ENCODE results near the gene CIAO2A. TPM values are rescaled to one million over a fixed set of nuclear protein-coding genes. Genes with fewer than 3 reads are reported as not detected.

CIAO2A gene
- total RNA-seq, 1 donor from 2014 or later = 53.4 TPM

GRCh38 chr15:64141798-64142512, 48.3 kb upstream of the CIAO2A start:
- Histone ChIP-seq H3K4me3 (ENCODE audit: insufficient read depth, low read depth, low read length) (no peak overlapping the region), H3K9ac (ENCODE audit: low read length) (no peak overlapping the region), H3K4me1 (ENCODE audit: insufficient read depth, low read length) (peaks cover 5% of the 10 kb centered on the region), H3K27ac (ENCODE audit: low read depth, low read length) (no peak overlapping the region), H3K9me3 (ENCODE audit: insufficient read depth, low read depth, low read length) (no peaks in the 10 kb centered on the region), H3K36me3 (ENCODE audit: insufficient read depth, low read length) (peaks cover 29% of the 10 kb centered on the region), H3K27me3 (ENCODE audit: insufficient read depth, low read length) (no peaks in the 10 kb centered on the region), H4K20me1 (ENCODE audit: insufficient read depth, low read length) (peaks cover 17% of the 10 kb centered on the region), H3K79me2 (ENCODE audit: insufficient read depth, low read length) (no peaks in the 10 kb centered on the region), H2AFZ (ENCODE audit: low read depth, low read length) (no peak overlapping the region), H3K4me2 (ENCODE audit: low read length) (no peak overlapping the region)
- Mint-ChIP-seq H3K9me3 (ENCODE audit: unreplicated experiment) (no peaks in the 10 kb centered on the region), H3K27me3 (ENCODE audit: low read depth, unreplicated experiment) (no peaks in the 10 kb centered on the region), H3K4me3 (ENCODE audit: unreplicated experiment) (no peak overlapping the region), H3K4me1 (ENCODE audit: low read depth, unreplicated experiment) (no peaks in the 10 kb centered on the region), H3K27ac (ENCODE audit: unreplicated experiment) (peak overlapping the region; percentile 28), H3K36me3 (ENCODE audit: low read depth, unreplicated experiment) (peaks cover 13% of the 10 kb centered on the region)
- no peak for TF ChIP-seq EZH2 (IDR thresholded peaks at IDR 0.05; ENCODE audit: insufficient read depth, low read length)
- TF ChIP-seq CTCF (IDR thresholded peaks at IDR 0.05; ENCODE audit: insufficient read depth, low read depth, low read length) = no peak
- DNase-seq (ENCODE audit: low read depth) (no peak), FAIRE-seq (no peak)

- H3K27me3 ChIP-seq (ENCODE audit: insufficient read depth, low read length) = no peaks in the 10 kb centered on the region
- no peak overlapping the region for H3K9ac ChIP-seq (ENCODE audit: low read length)
- Mint-ChIP-seq H3K4me1 (ENCODE audit: low read depth, unreplicated experiment) (no peaks in the 10 kb centered on the region), H3K27ac (ENCODE audit: unreplicated experiment) (no peak overlapping the region), H3K27me3 (ENCODE audit: low read depth, unreplicated experiment) (no peaks in the 10 kb centered on the region), H3K9me3 (ENCODE audit: unreplicated experiment) (no peaks in the 10 kb centered on the region), H3K36me3 (ENCODE audit: low read depth, unreplicated experiment) (peaks cover 15% of the 10 kb centered on the region), H3K4me3 (ENCODE audit: unreplicated experiment) (no peak overlapping the region)
- peaks cover 22% of the 10 kb centered on the region for H4K20me1 ChIP-seq (ENCODE audit: insufficient read depth, low read length)
- H3K36me3 ChIP-seq (ENCODE audit: insufficient read depth, low read length) = peaks cover 40% of the 10 kb centered on the region
- H3K4me1 ChIP-seq (ENCODE audit: insufficient read depth, low read length) = no peaks in the 10 kb centered on the region
- H3K9me3 ChIP-seq (ENCODE audit: insufficient read depth, low read depth, low read length) = no peaks in the 10 kb centered on the region
- H3K79me2 ChIP-seq (ENCODE audit: insufficient read depth, low read length) = no peaks in the 10 kb centered on the region
- no peak overlapping the region for H2AFZ ChIP-seq (ENCODE audit: low read depth, low read length)
- H3K27ac ChIP-seq (ENCODE audit: low read depth, low read length) = no peak overlapping the region
- TF ChIP-seq EZH2 (IDR thresholded peaks at IDR 0.05; ENCODE audit: insufficient read depth, low read length) = no peak
- TF ChIP-seq CTCF (IDR thresholded peaks at IDR 0.05; ENCODE audit: insufficient read depth, low read depth, low read length) = no peak
- FAIRE-seq (no peak), DNase-seq (ENCODE audit: low read depth) (no peak)
- H3K4me3 ChIP-seq (ENCODE audit: insufficient read depth, low read depth, low read length) = no peak overlapping the region
- H3K4me2 ChIP-seq (ENCODE audit: low read length) = no peak overlapping the region
These were observed 44.8 kb upstream of the CIAO2A start for GRCh38 chr15:64138331-64138941.
